ENCODE data around the gene KRTAP20-3. TPM values are rescaled to one million over a fixed set of nuclear protein-coding genes. Genes with fewer than 3 reads are reported as not detected.

KRTAP20-3 gene
- total and polyA plus RNA-seq, 7 donors: not detected

DNA sequence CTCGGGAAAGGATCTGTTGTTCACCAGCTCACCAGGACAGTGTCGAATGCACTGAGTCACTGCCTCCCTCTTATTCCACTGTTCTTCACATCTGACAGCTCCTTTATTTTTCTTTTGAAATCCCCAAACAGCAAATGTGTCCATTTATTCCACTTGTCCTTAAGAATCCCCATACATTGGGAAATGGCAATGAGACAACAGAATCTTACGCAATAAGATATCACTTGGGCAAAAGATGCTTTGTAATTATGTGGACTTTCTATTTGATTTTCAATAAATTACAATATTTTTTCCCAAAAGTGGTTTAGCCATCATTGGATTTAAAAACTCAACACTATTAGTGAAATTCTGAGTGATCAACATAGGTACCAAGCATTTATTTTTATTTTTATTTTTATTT lies 4.0 kb upstream of the KRTAP20-3 start:
- 83 to 84% (median 83%) methylated on average over 3 of the region's 3 CpGs for WGBS, 3 donors
- no peak overlapping the region for H3K27ac ChIP-seq
- TF ChIP-seq, protein P1, sequence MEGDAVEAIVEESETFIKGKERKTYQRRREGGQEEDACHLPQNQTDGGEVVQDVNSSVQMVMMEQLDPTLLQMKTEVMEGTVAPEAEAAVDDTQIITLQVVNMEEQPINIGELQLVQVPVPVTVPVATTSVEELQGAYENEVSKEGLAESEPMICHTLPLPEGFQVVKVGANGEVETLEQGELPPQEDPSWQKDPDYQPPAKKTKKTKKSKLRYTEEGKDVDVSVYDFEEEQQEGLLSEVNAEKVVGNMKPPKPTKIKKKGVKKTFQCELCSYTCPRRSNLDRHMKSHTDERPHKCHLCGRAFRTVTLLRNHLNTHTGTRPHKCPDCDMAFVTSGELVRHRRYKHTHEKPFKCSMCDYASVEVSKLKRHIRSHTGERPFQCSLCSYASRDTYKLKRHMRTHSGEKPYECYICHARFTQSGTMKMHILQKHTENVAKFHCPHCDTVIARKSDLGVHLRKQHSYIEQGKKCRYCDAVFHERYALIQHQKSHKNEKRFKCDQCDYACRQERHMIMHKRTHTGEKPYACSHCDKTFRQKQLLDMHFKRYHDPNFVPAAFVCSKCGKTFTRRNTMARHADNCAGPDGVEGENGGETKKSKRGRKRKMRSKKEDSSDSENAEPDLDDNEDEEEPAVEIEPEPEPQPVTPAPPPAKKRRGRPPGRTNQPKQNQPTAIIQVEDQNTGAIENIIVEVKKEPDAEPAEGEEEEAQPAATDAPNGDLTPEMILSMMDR (IDR thresholded peaks at IDR 0.05): no peak
- intact Hi-C loops (cut with DNase I): no loop called here
- ATAC-seq: no peak
- no peak for DNase-seq
- H3K27me3 ChIP-seq (ENCODE audit: insufficient read depth in 3 of 3, low read length in 2 of 3): no peaks in the 10 kb centered on the region
- H3K4me3 ChIP-seq: no peak overlapping the region
- H3K36me3 ChIP-seq (ENCODE audit: insufficient read depth in 1 of 2, low read depth in 1 of 2): no peaks in the 10 kb centered on the region
- H3K9me3 ChIP-seq: no peaks in the 10 kb centered on the region
- H3K4me1 ChIP-seq: no peaks in the 10 kb centered on the region

DNA sequence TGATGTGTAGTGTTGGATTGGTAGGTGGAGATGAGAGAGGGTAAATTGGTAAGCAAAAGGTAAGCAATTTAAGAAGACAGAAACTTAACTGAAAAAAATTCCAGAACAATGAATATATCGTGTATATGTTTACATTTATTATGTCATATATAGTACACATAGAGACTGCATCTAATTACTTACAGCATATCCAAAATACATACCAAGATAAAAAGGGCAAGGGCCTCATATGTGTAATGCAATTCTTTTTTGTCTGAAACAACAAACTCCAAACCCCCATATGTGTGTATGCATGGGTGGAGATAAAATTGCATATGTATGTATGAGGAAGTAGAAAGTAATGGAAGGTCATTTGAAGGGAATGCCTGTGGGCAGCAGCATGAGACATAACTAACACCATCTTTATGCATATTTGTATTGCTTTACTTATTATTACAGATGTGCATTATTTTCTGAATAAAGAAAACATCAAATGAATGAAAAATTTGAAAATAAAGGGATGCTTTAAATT lies 4.3 kb downstream of the KRTAP20-3 start:
- WGBS, 3 donors: 84 to 94% (median 88%) methylated on average over 1 of the region's 1 CpG
- no peak for ATAC-seq
- intact Hi-C loops (cut with DNase I): no loop called here

DNA sequence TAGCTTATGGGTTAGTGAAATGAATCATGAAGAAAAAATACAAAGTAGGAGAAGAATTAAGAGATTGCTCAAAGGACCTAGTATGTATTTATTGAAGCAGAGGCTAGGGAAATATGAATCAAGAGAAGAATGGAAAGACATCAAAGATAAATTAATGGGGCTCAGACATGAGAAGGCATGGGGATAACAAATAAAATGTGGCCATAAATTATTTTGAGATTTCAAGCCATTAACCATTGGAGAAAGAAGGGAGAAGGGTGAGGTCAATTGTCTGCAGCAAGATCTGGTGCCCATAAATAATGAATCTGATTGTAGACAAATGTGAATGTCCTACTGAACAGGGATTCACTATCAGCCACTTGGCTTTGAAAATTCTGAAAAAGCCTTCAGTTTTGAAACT lies 10.2 kb downstream of the KRTAP20-3 start:
- Histone ChIP-seq H3K9me3 (no peaks in the 10 kb centered on the region), H3K4me3 (no peak overlapping the region), H3K27me3 (ENCODE audit: insufficient read depth in 3 of 3, low read length in 2 of 3) (no peaks in the 10 kb centered on the region), H3K36me3 (ENCODE audit: insufficient read depth in 1 of 2, low read depth in 1 of 2) (no peaks in the 10 kb centered on the region), H3K27ac (no peak overlapping the region), H3K4me1 (no peaks in the 10 kb centered on the region)
- intact Hi-C loops (cut with DNase I): no loop called here
- TF ChIP-seq, protein P1 (IDR thresholded peaks at IDR 0.05): no peak
- DNase-seq (no peak), ATAC-seq (no peak)

More for the DNA sequence above, 4.3 kb downstream of the KRTAP20-3 start:
- Histone ChIP-seq H3K27me3 (ENCODE audit: insufficient read depth in 3 of 3, low read length in 2 of 3) (no peaks in the 10 kb centered on the region), H3K4me3 (no peak overlapping the region), H3K4me1 (no peaks in the 10 kb centered on the region), H3K9me3 (no peaks in the 10 kb centered on the region), H3K36me3 (ENCODE audit: insufficient read depth in 1 of 2, low read depth in 1 of 2) (no peaks in the 10 kb centered on the region), H3K27ac (no peak overlapping the region)
- TF ChIP-seq, protein P1 (IDR thresholded peaks at IDR 0.05): no peak
- no peak for DNase-seq

DNA sequence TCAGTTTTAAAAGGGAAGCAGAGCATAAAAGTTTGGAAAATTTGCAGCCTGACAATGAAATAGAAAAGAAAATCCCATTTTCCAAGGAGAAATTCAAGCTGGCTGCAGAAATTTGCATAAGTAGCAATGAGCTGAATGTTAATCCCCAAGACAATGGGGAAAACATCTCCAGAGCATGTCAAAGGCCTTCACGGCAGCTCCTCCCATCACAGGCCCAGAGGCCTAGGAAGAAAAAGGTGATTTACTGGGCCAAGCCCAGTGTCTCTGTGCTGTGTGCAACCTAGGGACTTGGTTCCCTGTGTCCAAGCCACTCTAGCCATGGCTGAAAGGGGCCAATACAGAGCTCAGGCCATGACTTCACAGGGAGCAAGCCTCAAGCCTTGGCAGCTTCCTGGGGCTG lies 26.1 kb downstream of the KRTAP20-3 start:
- ATAC-seq (no peak), DNase-seq (no peak)
- Histone ChIP-seq H3K36me3 (ENCODE audit: insufficient read depth in 1 of 2, low read depth in 1 of 2) (no peaks in the 10 kb centered on the region), H3K4me3 (no peak overlapping the region), H3K9me3 (no peaks in the 10 kb centered on the region), H3K27me3 (ENCODE audit: insufficient read depth in 3 of 3, low read length in 2 of 3) (no peaks in the 10 kb centered on the region), H3K27ac (no peak overlapping the region), H3K4me1 (no peaks in the 10 kb centered on the region)
- 77 to 89% (median 81%) methylated on average over 1 of the region's 1 CpG for WGBS, 3 donors
- TF ChIP-seq, protein P1 (IDR thresholded peaks at IDR 0.05): no peak
- intact Hi-C loops (cut with DNase I): no loop called here

DNA sequence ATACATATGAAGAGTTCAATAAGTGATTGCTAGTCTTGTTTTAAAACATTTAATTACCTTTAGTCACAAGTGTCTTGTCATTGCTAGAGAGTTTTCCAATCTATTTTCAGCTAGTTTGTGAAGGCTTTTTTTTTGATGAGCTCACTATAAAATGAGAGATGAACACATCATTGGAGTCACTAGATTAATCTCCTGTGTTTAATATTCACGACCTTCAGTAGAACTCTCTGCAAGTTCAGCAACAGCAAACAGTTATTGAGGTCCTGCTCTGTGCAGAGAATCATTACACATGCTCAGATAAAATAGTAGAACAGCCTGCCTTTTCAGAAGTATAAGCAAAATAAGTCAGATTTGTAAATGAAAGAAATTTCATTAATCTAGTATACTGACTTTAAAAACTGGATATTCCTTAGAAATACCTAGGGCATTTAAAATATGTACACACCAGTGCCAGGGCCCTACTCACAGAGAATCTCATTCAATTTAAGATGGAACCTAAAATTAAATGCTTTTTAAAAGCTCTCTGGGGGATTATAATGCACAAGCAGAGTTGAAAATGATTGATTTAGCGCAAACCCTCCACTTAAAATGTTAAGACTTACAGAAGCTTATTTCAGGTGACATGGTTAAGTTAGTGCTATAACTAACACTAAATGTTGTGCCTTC lies 30.5 kb downstream of the KRTAP20-3 start:
- no peak for ATAC-seq
- intact Hi-C loops (cut with DNase I): no loop called here
- no peak for DNase-seq
- no peaks in the 10 kb centered on the region for H3K36me3 ChIP-seq (ENCODE audit: insufficient read depth in 1 of 2, low read depth in 1 of 2)
- no peaks in the 10 kb centered on the region for H3K27me3 ChIP-seq (ENCODE audit: insufficient read depth in 3 of 3, low read length in 2 of 3)
- no peak overlapping the region for H3K27ac ChIP-seq
- TF ChIP-seq, protein P1 (IDR thresholded peaks at IDR 0.05): no peak
- H3K4me3 ChIP-seq: no peak overlapping the region
- H3K9me3 ChIP-seq: no peaks in the 10 kb centered on the region
- WGBS, 3 donors: 70 to 79% (median 73%) methylated on average over 2 of the region's 2 CpGs
- H3K4me1 ChIP-seq: no peaks in the 10 kb centered on the region
